Testis (tissue), 2 donors: Measurements from ENCODE around the gene ADAMTS10.
"Not testable (repeated sequence)": the region's sequence is repeated elsewhere in the genome, so short reads cannot be mapped to it uniquely, and the experiment has no call there.

Experiments
- CTCF ChIP-seq, 3 experiments: fragments of 450-650 bp in 2 of 3; fragments of 200-600 bp in 1 of 3; sonication (generic) in 1 of 3; IDR thresholded peaks; one replicate each; pipeline ENCODE4 v1.5.1; 2016 to 2019; ENCODE audit warnings: antibody characterized with exemption in 3 of 3, mild to moderate bottlenecking in 2 of 3, moderate library complexity in 1 of 3
- POLR2A ChIP-seq: fragments of 450-650 bp; IDR thresholded peaks from one replicate; pipeline ENCODE4 v1.6.1; 2017; ENCODE audit warnings: antibody characterized with exemption, mild to moderate bottlenecking, moderate library complexity

GRCh38 chr19:8564866-8565265, 45.6 kb downstream of the ADAMTS10 start:
- not testable (repeated sequence) for TF ChIP-seq POLR2A; CTCF (IDR thresholded peaks at IDR 0.05)
